ENCODE data around the gene PLPP4.

GRCh38 chr10:120459185-120459584 is 2.2 kb downstream of the PLPP4 start:
- TF ChIP-seq, protein P1, sequence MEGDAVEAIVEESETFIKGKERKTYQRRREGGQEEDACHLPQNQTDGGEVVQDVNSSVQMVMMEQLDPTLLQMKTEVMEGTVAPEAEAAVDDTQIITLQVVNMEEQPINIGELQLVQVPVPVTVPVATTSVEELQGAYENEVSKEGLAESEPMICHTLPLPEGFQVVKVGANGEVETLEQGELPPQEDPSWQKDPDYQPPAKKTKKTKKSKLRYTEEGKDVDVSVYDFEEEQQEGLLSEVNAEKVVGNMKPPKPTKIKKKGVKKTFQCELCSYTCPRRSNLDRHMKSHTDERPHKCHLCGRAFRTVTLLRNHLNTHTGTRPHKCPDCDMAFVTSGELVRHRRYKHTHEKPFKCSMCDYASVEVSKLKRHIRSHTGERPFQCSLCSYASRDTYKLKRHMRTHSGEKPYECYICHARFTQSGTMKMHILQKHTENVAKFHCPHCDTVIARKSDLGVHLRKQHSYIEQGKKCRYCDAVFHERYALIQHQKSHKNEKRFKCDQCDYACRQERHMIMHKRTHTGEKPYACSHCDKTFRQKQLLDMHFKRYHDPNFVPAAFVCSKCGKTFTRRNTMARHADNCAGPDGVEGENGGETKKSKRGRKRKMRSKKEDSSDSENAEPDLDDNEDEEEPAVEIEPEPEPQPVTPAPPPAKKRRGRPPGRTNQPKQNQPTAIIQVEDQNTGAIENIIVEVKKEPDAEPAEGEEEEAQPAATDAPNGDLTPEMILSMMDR (IDR thresholded peaks at IDR 0.05) = no peak
- no peak for TF ChIP-seq ZFX (IDR thresholded peaks at IDR 0.05; ENCODE audit: borderline replicate concordance)
